ENCODE measurements around the gene UBE2J1.
"Not testable (repeated sequence)": the region's sequence is repeated elsewhere in the genome, so short reads cannot be mapped to it uniquely, and the experiment has no call there.

Gene UBE2J1

DNA sequence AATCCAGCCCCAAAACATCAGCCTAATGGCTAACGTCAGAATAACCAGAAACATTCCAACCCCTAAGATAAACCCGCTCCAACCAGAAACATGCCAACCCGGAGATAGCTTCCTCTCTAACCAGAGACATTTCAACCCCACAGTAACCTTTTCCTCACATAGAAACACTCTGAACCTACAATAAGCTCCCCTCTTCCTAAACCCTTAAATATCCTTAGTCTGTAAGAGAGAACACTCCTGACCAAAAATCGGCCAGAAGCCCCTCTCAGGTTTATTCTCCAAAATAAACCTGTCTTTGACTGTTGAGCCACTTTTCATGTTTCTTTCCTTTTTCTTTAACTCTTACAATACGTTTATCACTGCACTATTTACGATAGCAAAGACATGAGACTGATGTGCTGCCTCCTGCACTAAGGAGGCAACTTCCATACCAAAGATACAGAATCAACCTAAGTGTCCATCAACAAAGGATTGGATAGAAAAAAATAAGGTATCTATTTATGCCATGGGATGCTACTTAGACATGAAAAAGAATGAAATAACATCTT, 32.4 kb downstream of the UBE2J1 start:
- DNase-seq (ENCODE audit: low read depth): no peak

DNA sequence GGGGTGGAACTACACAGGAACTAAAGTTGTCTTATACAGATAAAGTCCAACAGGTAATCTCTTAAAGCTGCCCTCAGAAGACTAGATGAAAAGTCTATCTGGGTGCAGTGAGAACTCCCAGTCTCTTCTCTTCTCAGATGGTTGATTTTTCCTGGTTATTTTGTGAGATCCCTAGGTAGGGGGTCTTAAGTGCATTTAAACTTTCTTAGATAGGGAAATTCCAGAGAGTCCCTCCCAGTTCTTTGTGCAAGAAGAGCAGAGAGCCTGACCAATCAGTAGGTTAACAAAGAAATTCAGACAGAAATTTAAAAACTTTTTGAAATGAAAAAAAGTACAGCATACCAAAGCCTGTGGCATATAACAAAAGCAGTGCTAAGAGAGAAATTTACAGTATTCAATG, 35.5 kb downstream of the UBE2J1 start:
- DNase-seq (ENCODE audit: low read depth): no peak

DNA sequence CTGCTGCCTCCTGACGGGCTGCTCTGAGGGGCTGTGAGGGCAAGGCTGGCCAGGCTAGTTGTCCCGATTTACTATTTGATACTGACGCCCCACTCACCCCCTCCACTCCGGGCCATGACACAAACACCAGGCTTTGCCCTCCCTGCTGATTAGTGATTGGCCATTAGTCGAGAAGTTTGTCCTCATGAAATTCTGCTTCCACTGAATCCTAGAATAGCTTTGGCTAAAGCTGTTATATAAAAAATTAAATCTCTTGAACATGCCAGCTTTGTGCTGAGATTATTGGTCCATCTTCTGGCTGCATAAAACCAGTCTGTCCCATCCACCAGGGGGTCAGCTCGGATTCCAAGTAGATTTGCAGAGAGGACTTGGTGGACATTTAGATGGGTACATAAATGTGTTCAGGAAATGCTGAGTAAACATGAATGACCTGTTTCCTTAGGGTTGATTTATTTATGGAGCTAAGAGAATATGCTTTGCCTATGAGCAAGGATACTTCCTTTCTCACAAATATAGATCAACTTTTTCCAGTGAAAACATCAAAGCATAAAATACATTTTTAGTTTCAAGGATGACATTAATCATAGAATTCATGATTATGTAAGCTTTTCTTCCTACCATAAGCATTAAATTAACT, 37.2 kb downstream of the UBE2J1 start, which contains the start of gene GABRR2:
GABRR2 (minus strand) TSS at position 51 of the 637 bp plus-strand sequence. CDS start 134 bp downstream, outside the sequence.
- no peak for DNase-seq (ENCODE audit: low read depth)

DNA sequence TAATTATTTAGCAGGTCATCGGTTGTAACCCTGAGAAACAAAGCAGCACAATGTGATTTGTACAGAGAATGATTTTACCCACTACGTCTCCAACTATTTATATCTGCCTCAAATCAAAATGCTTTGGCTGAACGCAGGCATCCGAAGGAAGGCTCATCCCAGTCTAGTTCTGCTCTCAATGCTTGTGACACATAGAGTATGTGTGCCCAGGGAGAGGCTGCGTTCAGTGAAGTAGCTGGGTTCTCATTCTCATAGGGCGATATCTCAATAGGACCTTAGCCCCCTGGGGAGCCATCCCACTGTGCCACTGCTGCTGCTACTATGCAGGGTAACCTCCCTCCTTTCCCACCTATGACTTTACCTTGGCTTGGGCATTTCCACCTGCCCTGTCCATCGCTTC, 37.8 kb downstream of the UBE2J1 start:
- DNase-seq (ENCODE audit: low read depth): no peak

DNA sequence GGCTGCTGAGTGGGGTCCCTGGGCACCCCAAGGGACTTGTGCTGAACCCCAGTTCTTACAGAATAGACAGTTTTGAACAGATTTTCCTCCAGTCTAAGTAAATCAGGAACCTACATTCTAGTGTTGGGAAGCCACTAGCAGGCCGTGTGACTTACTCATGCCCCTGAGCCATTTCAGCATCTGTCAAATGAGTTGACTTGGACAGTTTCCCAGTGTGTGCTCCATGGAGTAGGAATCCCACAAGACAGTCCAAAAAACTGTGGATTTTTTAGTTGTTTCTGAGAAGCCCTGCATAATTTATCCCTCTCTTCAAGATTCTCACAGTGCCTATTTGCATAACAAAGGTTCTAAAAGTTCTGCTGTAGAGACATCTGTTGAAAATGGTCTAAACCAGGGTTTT, 39.5 kb downstream of the UBE2J1 start:
- DNase-seq (ENCODE audit: low read depth): peak; percentile 90

DNA sequence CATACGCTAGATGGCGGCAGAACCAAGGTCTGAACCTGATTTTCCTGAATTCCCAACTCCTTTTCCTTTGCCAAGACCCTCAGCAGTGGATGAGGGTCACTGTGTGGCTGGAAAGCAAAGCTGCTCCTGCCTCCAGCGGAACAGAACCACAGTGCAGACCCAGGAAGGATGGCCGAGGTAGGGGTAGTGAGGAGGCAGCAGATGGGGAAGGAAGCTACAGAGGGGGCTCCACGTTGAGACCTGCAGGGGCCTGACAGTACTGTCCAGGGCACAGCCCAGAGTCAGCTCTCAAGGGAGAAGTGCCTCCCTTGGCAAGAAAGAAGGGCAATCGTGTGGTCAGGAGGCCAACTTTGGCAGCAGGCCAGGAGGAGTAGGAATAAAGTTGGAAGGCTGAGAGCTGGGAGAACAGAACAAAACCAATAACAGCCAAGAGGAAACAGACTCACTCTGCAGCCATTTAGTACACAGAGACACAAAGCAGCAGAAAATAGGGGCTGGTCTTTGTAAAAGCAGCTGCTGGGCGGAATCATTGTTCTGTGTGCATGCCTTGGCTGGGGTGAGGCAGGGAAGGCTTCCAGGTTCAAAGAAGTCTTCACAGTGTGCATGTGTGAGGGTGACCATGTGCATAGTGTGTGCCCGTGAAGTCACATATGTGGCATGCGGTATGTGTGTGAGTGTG, 40.5 kb downstream of the UBE2J1 start:
- DNase-seq (ENCODE audit: low read depth): peak; percentile 64

GRCh38 chr6:89311530-89311852, 41.0 kb downstream of the UBE2J1 start:
- no peak for DNase-seq (ENCODE audit: low read depth)

- no peak for DNase-seq (ENCODE audit: low read depth)
Observed at GRCh38 chr6:89310929-89311328, 41.6 kb downstream of the UBE2J1 start.

- DNase-seq (ENCODE audit: low read depth): no peak
Observed at GRCh38 chr6:89308525-89309395, 43.8 kb downstream of the UBE2J1 start.

DNA sequence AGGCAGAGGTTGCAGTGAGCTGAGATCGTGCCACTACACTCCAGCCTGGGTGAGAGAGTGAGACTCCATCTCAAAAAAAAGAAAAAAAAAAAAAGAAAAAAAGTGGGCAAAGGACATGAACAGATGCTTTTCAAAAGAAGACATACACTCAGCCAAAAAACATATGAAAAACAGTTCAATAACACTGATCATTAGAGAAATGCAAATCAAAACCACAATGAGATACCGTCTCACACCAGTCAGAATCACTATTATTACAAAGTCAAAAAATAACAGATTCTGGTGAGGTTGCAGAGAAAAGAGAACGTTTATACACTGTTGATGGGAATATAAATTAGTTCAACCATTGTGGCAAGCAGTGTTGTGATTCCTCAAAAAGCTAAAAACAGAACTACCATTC, 48.0 kb downstream of the UBE2J1 start:
- not testable (repeated sequence) for DNase-seq (ENCODE audit: low read depth)

DNA sequence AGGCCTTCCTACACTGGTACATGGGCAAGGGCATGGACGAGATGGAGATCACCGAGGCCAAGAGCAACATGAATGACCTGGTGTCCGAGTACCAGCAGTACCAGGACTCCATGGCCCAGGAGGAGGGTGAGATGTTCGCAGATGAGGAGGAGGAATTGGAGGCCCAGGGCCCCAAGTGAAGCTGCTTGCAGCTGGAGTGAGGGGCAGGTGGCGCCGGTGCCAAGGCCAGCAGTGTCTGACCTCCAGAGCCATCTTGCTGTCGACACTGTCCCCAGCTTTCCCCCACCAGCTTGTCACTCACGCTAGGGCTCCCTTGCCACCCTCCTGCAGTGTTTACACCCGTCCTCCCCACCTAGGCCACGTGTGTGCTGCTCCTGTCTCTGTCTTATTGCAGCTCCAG, 49.6 kb downstream of the UBE2J1 start:
- no peak for DNase-seq (ENCODE audit: low read depth)

DNA sequence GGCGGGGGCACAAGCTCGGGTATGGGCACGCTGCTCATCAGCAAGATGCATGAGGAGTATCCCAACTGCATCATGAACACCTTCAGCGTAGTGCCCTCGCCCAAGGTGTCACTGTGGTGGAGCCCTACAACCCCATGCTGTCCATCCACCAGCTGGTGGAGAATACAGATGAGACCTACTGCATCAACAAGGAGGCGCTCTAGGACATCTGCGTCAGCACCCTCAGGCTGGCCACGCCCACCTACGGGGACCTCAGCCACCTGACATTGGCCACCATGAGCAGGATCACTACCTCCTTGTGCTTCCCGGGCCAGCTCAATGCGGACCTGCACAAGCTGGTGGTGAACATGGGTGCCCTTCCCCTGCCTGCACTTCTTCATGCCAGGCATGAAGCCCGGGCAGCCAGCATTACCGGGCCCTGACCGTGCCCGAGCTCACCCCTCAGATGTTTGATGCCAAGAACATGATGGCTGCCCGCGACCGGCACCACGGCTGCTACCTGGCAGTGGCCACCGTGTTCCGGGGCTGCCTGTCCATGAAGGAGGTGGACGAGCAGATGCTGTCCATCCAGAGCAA, 50.2 kb downstream of the UBE2J1 start:
- DNase-seq (ENCODE audit: low read depth): no peak

DNA sequence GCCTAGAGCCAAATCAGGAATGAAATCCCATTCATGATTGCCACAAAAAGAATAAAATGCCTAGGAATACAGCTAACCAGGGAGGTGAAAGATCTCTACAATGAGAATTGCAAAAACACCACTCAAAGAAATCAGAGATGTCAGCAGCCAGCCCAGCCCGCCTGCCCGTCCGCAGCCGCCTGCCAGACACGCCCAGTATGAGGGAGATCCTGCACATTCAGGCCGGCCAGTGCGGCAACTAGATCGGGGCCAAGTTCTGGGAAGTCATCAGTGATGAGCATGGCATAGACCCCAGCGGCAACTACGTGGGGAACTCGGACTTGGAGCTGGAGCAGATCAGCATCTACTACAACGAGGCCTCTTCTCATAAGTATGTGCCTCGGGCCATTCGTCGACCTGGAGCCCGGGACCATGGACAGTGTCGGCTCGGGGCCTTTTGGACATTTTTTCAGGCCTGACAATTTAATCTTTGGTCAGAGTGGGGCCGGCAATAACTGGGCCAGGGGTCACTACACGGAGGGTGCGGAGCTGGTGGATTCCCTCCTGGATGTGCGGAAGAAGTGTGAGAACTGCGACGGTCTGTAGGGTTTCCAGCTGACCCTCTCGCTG, 50.8 kb downstream of the UBE2J1 start:
- DNase-seq (ENCODE audit: low read depth): no peak

DNA sequence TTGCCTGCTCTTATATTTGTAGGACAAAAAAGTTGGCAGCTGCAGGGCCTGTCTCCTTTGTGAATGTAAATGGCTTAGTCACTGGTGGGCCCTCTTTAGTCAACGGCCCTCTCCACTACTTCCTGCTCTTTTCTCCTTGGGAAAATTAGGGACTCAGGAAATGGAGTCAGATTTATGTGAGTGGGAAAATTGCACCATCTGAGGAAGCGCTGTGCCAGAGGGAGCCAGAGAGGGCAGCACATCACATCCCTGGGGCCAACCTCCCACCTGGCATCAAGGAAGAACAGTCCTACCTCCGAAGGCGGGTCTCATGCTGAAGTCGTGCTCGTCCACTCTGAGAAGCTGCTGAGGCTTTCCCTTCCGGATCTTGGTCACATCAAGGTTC, 53.1 kb downstream of the UBE2J1 start:
- no peak for DNase-seq (ENCODE audit: low read depth)

DNA sequence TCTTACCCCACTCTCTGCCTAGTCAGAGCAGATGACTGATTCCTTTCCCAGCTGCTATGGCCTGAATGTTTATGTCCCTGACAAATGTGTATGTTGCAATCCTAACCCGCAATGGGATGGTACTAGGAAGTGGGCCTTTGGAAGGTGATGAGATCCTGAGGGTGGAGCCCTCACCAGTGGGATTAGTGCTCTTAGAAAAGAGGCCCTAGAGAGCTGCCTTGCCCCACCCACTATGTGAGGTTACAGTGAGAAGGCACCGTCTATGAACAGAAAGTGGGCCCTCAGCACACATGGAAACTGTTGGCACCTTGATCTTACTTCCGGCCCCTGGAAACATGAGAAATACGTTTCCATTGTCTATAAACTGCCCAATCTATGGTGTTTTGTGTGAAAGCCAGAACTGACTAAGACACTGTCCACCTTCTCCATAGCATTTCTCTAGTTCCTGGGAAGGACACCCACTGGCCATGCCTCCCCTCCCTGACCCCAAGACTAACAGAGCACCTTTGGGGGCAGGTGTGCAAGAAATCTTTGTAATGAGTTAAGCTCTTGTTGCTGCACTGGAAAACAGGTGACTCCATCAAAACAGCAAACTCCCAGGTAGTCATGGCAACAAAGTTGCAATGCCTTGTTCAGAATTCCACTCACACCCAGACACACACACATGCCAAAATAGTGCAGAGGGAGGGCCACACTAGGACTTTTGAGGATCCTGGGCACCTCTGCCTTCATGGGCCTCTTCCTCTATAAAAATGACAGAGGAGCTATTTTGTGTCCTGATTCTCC, 53.6 kb downstream of the UBE2J1 start:
- no peak for DNase-seq (ENCODE audit: low read depth)

GRCh38 chr6:89297695-89298351, 54.7 kb downstream of the UBE2J1 start:
- peak; percentile 62 for DNase-seq (ENCODE audit: low read depth)

- DNase-seq (ENCODE audit: low read depth): no peak
Observed at GRCh38 chr6:89295981-89296380, 56.5 kb downstream of the UBE2J1 start.

DNA sequence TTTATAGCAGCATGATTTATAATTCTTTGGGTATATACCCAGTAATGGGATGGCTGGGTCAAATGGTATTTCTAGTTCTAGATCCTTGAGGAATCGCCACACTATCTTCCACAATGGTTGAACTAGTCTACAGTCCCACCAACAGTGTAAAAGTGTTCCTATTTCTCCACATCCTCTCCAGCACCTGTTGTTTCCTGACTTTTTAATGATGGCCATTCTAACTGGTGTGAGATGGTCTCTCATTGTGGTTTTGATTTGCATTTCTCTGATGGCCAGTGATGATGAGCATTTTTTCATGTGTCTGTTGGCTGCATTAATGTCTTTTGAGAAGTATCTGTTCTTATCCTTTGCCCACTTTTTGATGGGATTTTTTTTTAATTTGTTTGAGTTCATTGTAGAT, 57.4 kb downstream of the UBE2J1 start:
- not testable (repeated sequence) for DNase-seq (ENCODE audit: low read depth)

DNA sequence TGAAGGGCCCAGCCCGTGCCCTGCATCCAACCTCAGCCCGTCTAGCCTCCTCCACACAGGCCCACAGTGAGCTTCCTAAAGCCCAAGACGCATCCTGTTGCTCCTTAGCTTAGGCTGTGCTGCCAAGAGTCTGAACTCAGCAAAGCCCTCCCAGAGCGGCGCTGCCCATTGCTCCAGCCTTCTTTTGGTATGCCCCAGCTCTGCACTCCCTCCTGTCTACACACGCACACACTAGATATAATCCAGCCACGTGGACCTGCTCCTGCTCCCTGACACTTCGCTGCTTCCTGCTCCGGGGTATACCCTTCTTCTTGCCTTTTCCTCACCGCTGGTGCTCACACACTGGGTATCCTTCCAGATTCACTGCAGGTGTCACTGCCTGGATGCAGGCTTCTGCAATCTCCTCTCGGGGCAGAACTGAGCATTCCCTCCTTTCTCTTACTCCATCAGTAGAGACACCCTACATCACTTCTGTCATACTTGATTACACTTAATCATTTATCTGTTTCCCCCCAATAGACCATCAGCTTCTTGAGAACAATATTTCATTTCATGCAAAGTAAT, 61.2 kb downstream of the UBE2J1 start:
- DNase-seq (ENCODE audit: low read depth): no peak
